HG02763 (cell line): ENCODE measurements around the gene MAST4.

Experiments
- ATAC-seq: cut with Tn5 transposase; IDR thresholded peaks from one replicate; pipeline ENCODE4 v1.9.1; 2021; ENCODE audit warnings: mild to moderate bottlenecking, moderate library complexity; ENCODE audit not compliant: unreplicated experiment

The MAST4 gene

DNA sequence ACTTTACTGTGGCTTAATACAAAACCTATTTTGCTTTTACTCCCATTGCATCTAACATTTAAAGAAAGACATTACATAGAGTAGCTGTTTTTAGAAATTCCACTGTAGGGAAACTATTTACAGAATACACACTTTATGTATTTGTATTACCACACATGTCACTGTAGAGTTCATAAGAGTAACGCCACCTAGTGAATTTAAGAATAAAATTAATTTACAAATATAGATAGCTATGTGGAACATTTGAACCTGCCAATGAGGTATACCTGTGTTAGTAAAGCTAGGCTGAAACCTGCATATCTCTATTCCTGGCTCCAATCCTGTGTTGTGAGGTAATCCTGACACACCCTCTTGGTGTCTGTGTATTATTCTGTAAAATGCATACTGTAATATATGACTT lies 234.4 kb downstream of the MAST4 start:
- no peak for ATAC-seq

DNA sequence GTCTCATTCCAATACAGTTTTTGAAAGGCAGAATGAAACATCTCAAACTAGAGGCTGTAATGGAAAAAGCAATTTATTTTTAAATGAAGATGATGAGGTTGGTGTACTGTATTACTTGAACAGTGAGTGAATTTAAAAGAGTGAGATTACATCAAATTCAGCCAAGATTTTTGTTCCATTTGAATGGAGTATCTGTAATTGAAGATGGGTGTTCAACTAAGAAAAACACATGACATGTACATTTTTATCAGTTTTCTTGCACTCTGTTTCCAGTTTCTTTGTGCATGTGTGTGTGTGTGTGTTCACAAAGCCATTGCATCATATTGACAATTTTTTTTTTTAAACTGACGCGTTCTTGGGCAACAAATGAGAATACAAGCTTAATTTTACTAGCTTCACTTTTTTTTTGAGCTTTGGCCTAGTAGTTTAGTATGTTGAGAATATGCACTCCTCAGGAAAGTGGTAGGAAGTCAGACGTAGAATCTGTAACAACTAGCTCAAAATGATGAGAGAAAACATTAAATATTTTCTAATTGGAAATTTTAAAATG lies 243.5 kb downstream of the MAST4 start:
- no peak for ATAC-seq

GRCh38 chr5:66840511-66841013 lies 244.4 kb downstream of the MAST4 start:
- peak; percentile 99 for ATAC-seq

DNA sequence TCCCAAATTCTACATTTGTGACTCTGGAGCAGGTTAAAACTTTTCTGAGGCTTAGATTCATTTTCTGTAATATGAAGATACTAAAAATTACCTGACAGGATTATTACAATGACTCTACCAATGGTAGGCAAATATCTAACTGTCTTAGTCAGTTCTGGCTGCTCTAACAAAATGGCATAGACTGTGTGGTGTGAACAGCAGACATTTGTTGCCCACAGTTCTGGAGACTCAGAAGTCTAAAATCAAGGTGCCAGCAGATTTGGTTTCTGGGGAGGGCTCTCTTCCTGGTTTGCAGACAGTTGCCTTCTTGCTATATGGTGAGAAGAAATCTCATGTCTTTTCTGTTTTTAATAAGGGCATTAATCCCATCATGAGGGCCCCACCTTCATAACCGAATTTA lies 245.1 kb downstream of the MAST4 start:
- no peak for ATAC-seq

GRCh38 chr5:66842540-66842939 lies 246.3 kb downstream of the MAST4 start:
- ATAC-seq = no peak

DNA sequence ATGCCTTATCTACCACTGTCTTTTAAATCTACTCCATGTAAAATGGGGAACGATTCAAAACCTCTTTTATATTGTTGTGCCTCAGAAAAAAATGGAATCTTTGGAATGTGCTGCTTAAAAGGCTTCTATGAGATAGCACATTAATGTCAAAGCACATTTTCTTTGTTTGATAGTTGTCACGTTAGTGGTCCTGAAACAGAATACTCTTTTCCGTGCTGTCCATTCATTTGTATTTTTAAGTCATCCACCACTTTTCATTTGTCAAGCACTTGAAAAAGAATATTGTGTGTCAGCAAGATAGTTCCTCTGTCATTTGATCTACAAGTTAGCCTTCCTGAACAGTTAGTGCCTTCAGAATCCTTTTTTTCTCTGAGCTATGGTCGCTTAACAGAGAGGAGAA lies 246.9 kb downstream of the MAST4 start:
- ATAC-seq = no peak

GRCh38 chr5:66848749-66849641 lies 252.8 kb downstream of the MAST4 start:
- ATAC-seq = no peak

GRCh38 chr5:66849803-66850202 lies 253.6 kb downstream of the MAST4 start:
- no peak for ATAC-seq

DNA sequence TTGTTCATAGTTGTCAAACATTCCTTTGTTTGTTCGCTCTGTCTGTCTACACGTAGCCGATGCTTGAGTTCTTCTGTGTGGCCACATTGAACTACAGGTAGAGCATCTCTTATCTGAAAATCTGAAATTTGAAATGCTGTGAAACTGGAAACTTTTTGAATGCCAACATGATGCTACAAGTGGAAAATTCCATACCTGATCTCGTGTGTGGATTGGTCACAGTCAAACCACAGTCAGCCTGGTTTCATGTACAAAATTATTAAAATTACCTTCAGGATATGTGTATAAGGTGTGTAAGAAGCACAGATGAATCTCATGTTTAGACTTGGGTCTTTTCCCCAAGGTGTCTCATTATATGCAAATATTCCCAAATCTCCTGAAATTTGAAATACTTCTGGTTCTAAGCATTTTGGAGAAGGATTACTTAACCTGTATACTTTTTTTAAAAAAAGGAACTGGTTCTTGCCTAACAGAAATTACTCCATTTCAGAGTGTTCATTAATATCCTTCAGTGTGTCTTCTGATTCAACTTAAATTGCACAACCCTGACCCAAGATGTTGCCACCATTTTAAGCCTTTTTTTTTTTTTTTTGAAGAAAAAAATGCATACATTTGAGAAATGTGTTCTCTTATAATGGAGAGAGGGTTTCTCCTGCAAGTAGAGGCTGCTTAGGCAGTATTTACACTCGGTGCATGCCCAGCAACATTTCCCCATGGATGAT lies 254.3 kb downstream of the MAST4 start:
- no peak for ATAC-seq

DNA sequence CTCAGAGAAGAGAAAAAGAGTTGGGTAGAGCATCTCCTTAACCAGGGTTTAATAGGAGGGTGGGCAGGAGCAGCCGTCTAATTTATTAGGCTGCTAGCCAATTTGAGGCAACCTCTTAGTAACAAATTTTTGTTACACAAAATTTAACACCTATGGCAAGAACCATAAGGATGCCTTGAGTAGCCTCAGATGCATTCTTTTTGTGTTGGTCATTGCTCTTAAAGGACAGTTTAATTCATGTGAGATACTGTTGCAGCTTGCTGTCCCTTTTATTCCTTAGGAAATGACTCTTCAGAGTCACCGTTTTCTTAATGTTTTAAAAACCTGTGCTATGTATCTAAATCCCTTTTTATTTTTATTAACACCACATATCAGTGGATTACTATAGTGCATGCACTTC lies 255.1 kb downstream of the MAST4 start:
- no peak for ATAC-seq

- no peak for ATAC-seq
These were observed 258.2 kb downstream of the MAST4 start for GRCh38 chr5:66854416-66854815.

DNA sequence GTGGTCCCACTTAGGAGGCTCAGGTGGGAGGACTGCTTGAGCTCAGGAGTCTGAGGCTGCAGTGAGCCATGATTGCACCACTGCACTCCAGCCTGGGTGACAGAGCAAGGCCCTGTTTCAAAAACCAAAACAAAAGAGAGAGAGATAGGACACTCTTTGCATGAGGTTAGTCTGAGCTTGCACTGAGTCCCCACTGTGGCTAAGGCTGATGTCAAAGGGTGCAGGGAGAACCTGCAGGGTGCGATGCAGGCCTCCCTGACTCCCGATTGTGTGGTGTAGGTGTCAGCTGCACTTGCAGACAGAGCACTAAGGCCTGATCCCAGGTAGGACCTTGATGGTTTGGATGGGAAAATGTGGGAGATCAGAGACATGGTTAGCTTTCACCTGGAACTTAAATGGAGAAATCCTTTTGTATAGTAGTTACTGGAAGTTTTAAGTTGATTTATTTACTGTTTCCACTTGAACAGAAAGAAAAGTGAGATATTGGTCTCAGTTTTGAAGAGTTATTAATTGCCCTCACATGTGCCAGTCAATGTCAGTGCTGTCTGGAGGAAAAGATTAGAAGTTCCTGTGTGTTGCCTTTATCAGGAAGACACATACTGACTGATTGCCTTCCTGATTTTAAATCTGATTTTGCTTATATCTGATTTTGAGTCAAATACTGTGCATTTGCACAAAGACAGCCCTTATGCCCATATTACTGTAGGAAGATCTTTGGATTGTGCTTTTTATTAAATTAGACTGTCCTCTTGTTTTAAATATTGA lies 260.0 kb downstream of the MAST4 start:
- ATAC-seq = no peak

- no peak for ATAC-seq
These were observed 263.3 kb downstream of the MAST4 start for GRCh38 chr5:66859526-66859925.

GRCh38 chr5:66860199-66860975 lies 264.2 kb downstream of the MAST4 start:
- ATAC-seq = no peak

GRCh38 chr5:66861402-66861801 lies 265.2 kb downstream of the MAST4 start:
- ATAC-seq = no peak

GRCh38 chr5:66862020-66862419 lies 265.8 kb downstream of the MAST4 start:
- no peak for ATAC-seq

GRCh38 chr5:66863243-66864170 lies 267.3 kb downstream of the MAST4 start:
- ATAC-seq = no peak

- ATAC-seq = no peak
These were observed 268.2 kb downstream of the MAST4 start for GRCh38 chr5:66864240-66864884.
